IPS-18c (cell line): ENCODE results near the gene PIAS4.

Source experiments
- H3K4me3 ChIP-seq: 2 replicates; pipeline ENCODE4 v1.7.0; 2013; ENCODE audit warnings: low read depth, mild to moderate bottlenecking, low read length, moderate library complexity; ENCODE audit not compliant: insufficient read depth
- H3K9me3 ChIP-seq: one replicate; pipeline ENCODE4 v1.6.1; 2013; ENCODE audit warnings: mild to moderate bottlenecking, low read length, moderate library complexity; ENCODE audit not compliant: control insufficient read depth, insufficient read depth

Gene PIAS4

DNA sequence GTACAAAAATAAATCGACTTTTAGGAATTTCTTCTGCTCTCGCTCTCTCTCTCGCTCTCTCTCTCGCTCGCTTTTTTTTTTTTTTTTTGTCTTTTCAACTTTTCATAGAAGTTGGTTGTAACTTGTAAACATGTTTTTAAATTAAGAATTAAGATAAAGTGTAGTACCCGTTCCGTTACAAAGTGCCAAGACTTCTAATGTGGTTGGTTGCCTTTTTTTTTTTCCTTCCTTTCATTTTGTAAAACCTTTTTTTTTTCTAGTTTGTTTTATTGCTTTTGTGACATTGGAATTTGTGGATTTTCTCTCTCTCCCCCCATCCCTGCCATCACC lies 38.8 kb downstream of the PIAS4 start:
- no peak overlapping the region for H3K4me3 ChIP-seq

GRCh38 chr19:4046946-4047683 lies 39.6 kb downstream of the PIAS4 start:
- Histone ChIP-seq H3K4me3 (no peak overlapping the region), H3K9me3 (no peaks in the 10 kb centered on the region)

More for the DNA sequence above, 38.8 kb downstream of the PIAS4 start:
- no peaks in the 10 kb centered on the region for H3K9me3 ChIP-seq

- H3K9me3 ChIP-seq = no peaks in the 10 kb centered on the region
- no peak overlapping the region for H3K4me3 ChIP-seq
Observed at GRCh38 chr19:4049432-4049831, 41.9 kb downstream of the PIAS4 start.

DNA sequence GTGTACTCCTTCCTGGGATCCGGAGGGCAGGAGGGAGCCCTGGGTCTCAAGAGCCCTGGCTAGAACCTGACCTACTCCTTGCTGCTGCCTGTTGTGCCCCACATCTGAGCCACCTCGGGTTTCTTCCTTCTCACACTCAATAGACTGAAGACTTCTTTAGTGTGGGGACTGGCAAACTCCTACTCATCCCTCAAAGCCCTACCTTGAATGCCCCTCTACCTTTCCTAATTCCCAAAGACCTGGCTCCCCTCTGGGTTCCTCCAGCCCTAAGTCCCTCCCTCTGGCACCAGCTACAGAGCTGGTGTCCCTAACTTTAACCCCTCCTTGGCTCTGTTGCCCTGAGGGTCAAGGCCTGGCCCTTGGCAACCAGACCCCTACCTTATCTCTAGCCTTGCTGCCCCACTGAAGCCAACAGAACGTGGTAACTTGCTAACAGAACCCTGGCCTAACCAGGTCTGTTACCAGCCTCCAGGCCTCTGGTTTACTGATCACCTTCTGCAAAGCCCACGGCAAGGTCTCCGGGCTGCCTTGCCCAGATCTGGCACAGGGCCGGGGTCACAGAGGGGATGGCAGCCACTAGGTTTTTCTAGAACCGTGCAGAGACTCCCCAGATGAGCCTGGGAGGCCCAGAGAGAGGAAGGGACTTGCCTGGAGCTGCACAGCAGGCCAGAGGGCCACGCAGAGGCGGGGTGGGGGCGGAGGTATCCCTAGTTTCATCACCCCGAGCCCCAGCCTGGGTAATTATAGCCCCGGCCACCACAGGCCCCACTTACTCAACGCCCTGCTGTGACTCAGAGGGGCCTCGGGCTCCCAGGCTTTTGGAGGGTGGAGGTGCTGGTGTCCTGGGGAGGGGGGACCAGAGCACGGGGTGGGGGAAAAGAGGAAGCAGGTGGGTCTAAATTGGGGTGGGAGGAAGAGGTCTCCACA lies 43.9 kb downstream of the PIAS4 start:
- H3K4me3 ChIP-seq = no peak overlapping the region
- H3K9me3 ChIP-seq = no peaks in the 10 kb centered on the region

GRCh38 chr19:4052114-4052992 lies 44.8 kb downstream of the PIAS4 start:
- no peaks in the 10 kb centered on the region for H3K9me3 ChIP-seq
- no peak overlapping the region for H3K4me3 ChIP-seq

GRCh38 chr19:4052993-4053422 lies 45.5 kb downstream of the PIAS4 start:
- no peak overlapping the region for H3K4me3 ChIP-seq

DNA sequence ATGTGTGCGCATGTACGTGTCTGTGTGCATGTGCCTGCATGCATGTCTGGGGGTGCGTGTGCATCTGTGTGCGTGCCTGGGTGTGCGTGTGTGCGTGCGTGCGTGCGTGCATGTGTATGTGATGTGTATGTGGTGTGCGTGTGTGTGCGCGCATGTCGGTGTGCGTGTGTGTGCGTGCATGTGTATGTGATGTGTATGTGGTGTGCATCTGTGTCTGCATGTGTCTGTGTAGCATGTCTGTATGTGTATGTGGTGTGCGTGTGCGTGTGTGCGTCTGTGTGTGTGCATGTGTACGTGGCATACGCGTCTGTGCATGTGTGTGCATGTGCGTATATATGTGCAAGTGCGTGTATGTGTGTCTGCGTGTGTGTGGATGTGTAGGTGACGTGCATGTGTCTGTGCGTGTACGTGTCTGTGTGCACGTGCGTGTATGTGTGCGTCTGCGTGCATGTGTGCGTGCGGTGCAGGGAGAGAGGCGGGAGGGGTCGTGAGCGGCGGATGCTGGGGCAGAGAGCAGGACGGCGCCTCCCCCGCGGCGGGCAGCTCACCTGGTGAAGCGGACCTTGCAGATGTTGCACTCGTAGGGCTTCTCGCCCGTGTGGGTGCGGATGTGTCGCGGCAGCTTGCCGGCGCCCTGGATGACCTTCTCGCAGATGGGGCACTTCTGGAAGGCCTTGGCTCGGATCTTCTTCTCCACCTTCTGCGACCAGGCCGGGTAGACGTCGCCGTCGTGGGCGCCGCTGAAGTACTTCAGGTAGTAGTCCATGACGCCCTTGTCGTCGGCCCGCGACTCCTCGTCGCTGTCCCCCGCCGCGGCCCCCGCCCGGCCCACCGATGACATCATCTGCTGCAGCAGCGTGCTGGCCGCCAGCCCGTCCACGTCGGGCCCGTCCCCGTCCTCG lies 46.1 kb downstream of the PIAS4 start:
- H3K9me3 ChIP-seq = peaks cover 3% of the 10 kb centered on the region
- H3K4me3 ChIP-seq = no peak overlapping the region

More at GRCh38 chr19:4052993-4053422, 45.5 kb downstream of the PIAS4 start:
- peaks cover 3% of the 10 kb centered on the region for H3K9me3 ChIP-seq

GRCh38 chr19:4054441-4055208 lies 47.1 kb downstream of the PIAS4 start:
- H3K4me3 ChIP-seq = no peak overlapping the region
- peaks cover 3% of the 10 kb centered on the region for H3K9me3 ChIP-seq

DNA sequence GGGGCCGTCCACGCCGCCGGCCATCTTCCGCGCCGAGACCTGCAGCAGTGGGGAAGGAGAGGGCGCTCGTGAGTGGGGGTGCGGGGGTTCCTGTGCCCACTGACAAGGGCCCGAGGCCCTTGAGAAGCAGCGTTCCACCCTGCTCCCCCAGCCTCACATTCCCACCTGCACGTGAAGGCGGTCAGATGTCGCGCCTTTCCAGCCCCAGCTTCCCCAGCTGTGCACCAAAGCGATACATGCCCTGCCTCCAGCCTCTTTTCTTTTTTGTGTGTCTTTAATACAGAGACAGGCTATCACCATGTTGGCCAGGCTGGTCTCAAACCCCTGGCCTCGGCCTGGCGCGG lies 47.6 kb downstream of the PIAS4 start:
- Histone ChIP-seq H3K9me3 (peaks cover 3% of the 10 kb centered on the region), H3K4me3 (no peak overlapping the region)

DNA sequence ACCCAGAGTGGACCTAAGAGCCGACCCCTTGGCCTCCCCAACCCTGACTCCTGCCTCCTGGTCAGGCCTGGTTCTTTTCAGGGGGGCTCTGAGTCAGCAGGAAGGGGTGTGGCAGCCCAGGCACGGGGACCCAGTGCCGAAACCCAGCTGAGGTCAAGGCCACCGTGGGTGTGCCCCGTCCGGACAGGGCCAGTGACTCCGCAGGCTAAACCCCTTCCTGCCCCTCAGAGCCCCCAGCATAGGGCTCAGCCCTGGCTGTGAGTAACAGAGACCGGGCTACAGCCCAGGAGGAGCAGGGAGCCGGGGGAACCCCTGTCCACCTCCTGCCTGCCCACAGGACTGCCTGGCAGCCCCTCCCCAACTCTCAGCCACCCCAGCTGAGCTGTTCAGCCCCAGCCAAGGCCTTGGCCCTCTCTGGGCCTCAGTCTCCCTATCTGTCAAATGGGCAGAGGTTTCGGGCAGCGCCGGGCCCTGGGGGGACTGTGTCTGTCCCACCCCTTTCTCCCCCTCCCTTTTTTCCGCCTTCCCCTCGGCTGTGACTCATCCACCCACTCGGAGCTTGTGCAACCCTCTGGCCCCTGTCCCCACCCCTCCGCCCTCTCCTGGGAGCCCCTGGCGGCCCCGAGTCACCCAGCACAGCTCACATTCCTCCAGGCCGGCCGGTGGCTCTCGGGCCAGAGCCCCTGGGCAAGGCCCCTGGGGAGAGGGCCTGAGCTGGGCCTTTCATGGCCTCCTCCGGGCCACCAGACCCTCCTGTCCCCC lies 50.6 kb downstream of the PIAS4 start:
- peaks cover 3% of the 10 kb centered on the region for H3K9me3 ChIP-seq
- no peak overlapping the region for H3K4me3 ChIP-seq

DNA sequence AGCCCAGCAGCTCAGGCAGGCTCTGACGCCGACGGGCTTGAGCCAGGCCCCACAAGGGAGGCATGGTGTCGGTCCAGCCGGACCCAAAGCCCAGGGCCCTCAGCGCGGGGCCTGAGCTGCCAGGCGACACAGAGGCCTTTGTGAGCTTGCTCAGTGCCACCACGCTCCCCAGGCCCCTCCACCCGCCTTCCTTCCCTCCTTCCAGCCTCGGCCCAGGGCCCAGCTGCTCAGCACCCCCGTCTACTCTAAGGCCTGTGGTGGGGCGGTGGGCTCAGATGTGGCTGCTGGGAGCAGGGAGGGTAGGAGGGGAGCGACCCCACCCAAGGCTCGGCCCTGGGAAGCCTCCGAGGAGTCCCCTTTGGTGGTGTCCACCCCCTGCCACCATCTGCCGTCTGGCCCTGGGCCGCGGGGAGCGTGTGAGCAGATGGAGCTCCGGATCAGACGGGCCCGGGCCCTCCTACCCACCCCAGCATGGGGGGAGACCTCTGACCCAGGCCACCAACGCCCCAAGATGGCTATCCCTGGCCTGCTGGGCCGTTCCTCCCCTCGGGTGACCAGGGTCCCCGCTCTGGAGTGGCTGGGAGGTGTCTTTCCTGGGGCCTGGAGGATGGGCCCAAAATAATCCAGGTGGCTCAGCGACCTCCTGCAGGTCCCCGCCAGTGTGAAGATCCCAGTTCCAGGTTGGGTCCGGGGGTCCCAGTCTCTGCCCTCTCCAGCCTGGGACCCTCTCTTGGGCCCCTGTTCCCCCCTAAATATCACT lies 51.3 kb downstream of the PIAS4 start:
- H3K4me3 ChIP-seq = no peak overlapping the region

DNA sequence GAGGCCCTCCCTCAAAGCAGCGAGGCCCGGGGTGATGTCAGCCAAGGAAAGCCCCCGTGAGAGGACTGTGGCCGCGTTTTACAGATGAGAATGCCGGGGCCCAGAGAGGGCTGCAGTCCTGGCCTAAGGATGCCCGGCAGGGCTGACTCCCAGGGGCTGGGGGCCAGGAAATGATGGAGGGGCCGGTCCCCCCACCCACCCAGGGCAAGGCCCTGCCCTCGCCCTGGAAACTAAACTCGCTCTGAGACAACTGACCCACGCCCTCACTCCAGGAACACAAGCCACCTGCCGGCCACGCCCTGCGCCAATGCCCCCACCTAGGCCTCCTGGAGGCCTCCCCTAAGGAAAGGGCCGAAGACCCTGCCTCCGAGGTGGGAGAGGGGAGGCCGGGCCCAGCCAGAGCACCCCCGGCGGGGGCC lies 51.9 kb downstream of the PIAS4 start:
- H3K9me3 ChIP-seq = peaks cover 3% of the 10 kb centered on the region
- no peak overlapping the region for H3K4me3 ChIP-seq

More for the DNA sequence above, 51.3 kb downstream of the PIAS4 start:
- H3K9me3 ChIP-seq = peaks cover 3% of the 10 kb centered on the region

GRCh38 chr19:4059891-4060620 lies 52.5 kb downstream of the PIAS4 start:
- Histone ChIP-seq H3K9me3 (peaks cover 3% of the 10 kb centered on the region), H3K4me3 (no peak overlapping the region)

DNA sequence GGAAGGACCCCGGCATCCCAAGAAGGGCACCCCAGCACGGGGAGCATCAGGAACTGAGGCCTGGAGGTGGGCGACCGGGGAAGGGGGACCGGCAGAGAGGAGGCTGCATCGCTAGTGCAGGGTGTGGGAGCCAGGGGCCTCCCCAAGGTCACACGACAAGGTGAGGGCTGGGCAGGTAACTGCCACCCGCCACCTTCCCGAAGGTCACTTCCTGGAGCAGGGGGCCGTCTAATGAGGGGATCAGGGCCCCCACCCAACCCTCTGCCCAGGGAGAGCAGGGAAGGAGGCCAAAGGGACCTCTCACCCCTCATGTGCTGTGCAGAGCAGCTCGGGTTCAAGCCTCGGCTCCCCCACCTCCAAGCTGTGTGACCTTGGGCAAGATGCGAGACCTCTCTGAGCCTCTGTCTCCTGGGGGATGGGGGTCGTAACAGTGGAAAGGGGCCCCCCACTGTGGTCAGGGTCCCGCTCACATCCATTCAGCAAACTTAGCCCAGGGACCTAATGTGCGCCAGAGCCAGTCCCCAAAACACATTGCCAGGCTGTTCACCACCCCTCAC lies 53.2 kb downstream of the PIAS4 start:
- H3K9me3 ChIP-seq = peaks cover 3% of the 10 kb centered on the region
- no peak overlapping the region for H3K4me3 ChIP-seq
